Glutamatergic neuron (in vitro differentiated cells): ENCODE data around the gene RANBP17. TPM values are rescaled to one million over a fixed set of nuclear protein-coding genes. Genes with fewer than 3 reads are reported as not detected.

Experiments used
- DNase-seq: peaks from one replicate; pipeline ENCODE4 v3.0.0; 2022
- H3K27ac Mint-ChIP-seq: one replicate; pipeline ENCODE4 v1.8.0; 2020; ENCODE audit warnings: mild to moderate bottlenecking, mixed read lengths, inconsistent platforms; ENCODE audit not compliant: unreplicated experiment
- H3K27me3 Mint-ChIP-seq: one replicate; pipeline ENCODE4 v1.8.0; 2020; ENCODE audit warnings: mild to moderate bottlenecking, moderate library complexity, mixed read lengths, inconsistent platforms; ENCODE audit not compliant: unreplicated experiment
- H3K36me3 Mint-ChIP-seq: one replicate; pipeline ENCODE4 v1.8.0; 2020; ENCODE audit warnings: mild to moderate bottlenecking, mixed read lengths, inconsistent platforms; ENCODE audit not compliant: unreplicated experiment
- H3K4me1 Mint-ChIP-seq: one replicate; pipeline ENCODE4 v1.8.0; 2020; ENCODE audit warnings: mild to moderate bottlenecking, low read depth, mixed read lengths, inconsistent platforms; ENCODE audit not compliant: unreplicated experiment
- H3K4me3 Mint-ChIP-seq: one replicate; pipeline ENCODE4 v1.8.0; 2020; ENCODE audit warnings: mild to moderate bottlenecking, mixed read lengths, inconsistent platforms; ENCODE audit not compliant: unreplicated experiment
- H3K9me3 Mint-ChIP-seq: one replicate; pipeline ENCODE4 v1.8.0; 2020; ENCODE audit warnings: mild to moderate bottlenecking, moderate library complexity, mixed read lengths, inconsistent platforms; ENCODE audit not compliant: unreplicated experiment
- total RNA-seq: library from RNA; stranded (reverse); fragmentation: NEBNext Ultra II Directional; extraction: Animal tissue kit (Norgen Biotek cat#: 25700); gene quantifications from one replicate; pipeline ENCODE4 v1.2.1, GENCODE V29; 2021; ENCODE audit not compliant: unreplicated experiment
- TF ChIP-seq, protein P1 (sequence below): fragments of 200-600 bp; sonication (generic); IDR thresholded peaks from one replicate; pipeline ENCODE4 v1.5.0; 2021; ENCODE audit not compliant: partially characterized antibody, unreplicated experiment

Gene RANBP17
- total RNA-seq, 1 donor from 2014 or later, result 25.7 TPM

DNA sequence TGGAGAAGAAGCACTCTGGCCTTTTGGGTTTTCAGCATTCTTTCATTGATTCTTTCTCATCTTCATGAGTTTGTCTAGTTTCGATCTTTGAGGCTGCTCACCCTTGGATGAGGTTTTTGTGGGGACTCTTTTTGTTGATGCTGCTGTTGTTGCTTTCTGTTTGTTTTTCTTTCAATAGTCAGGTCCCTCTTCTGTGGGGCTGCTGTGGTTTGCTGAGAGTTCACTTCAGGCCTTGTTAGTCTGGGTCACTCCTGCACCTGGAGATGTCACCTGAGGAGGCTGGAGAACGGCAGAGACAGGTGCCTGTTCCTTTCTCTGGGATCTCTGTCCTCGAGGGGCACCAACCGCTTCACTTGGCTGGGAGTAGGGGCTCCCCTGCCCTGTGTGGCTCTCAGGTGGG is 14.0 kb downstream of the RANBP17 start:
- Mint-ChIP-seq H3K9me3 (peaks cover 8% of the 10 kb centered on the region), H3K36me3 (peaks cover 29% of the 10 kb centered on the region), H3K4me3 (no peak overlapping the region), H3K4me1 (no peaks in the 10 kb centered on the region), H3K27me3 (no peaks in the 10 kb centered on the region), H3K27ac (no peak overlapping the region)
- no peak for DNase-seq
- TF ChIP-seq, protein P1, sequence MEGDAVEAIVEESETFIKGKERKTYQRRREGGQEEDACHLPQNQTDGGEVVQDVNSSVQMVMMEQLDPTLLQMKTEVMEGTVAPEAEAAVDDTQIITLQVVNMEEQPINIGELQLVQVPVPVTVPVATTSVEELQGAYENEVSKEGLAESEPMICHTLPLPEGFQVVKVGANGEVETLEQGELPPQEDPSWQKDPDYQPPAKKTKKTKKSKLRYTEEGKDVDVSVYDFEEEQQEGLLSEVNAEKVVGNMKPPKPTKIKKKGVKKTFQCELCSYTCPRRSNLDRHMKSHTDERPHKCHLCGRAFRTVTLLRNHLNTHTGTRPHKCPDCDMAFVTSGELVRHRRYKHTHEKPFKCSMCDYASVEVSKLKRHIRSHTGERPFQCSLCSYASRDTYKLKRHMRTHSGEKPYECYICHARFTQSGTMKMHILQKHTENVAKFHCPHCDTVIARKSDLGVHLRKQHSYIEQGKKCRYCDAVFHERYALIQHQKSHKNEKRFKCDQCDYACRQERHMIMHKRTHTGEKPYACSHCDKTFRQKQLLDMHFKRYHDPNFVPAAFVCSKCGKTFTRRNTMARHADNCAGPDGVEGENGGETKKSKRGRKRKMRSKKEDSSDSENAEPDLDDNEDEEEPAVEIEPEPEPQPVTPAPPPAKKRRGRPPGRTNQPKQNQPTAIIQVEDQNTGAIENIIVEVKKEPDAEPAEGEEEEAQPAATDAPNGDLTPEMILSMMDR, result no peak

DNA sequence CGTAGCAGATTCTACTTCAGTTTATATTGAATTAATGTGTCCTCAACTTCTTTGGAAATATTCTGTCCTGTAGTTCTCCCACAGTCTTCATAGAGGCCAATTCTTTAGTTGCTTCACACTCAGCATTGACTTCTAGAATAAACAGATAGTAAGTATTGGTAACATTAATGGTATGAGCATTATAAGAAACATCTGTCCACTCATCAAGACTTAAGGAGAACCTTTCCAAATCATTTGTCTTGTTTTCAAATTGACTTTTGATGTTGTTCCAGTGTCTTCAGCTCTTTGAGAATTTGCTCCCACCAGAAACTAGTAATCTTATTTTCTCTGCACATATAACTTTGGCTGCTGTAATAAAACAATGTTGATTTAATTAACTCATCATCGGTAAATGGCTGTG is 18.3 kb downstream of the RANBP17 start:
- TF ChIP-seq, protein P1, result no peak
- peaks cover 2% of the 10 kb centered on the region for H3K9me3 Mint-ChIP-seq
- H3K27ac Mint-ChIP-seq, result no peak overlapping the region
- peaks cover 10% of the 10 kb centered on the region for H3K36me3 Mint-ChIP-seq
- no peak overlapping the region for H3K4me3 Mint-ChIP-seq
- no peak for DNase-seq
- no peaks in the 10 kb centered on the region for H3K4me1 Mint-ChIP-seq
- H3K27me3 Mint-ChIP-seq, result no peaks in the 10 kb centered on the region

DNA sequence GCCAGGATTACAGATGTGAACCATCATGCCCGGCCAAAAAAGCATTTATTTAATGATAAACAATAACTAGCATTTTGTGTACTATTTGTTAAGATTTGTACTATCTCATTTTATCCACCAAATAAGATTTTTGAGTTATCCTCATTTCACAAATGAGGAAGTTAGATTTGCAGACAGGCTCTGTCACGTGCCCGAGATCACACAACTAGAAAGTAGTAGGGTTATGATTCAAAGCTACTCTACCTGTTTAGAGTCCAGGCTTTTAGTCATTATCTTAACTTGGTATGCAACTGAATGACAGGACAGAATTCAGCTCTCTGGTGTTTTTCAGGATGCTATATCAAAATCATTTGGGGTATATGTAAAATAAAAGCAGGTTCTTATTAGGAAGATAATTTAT is 20.5 kb downstream of the RANBP17 start:
- DNase-seq, result no peak
- H3K36me3 Mint-ChIP-seq, result no peaks in the 10 kb centered on the region
- no peaks in the 10 kb centered on the region for H3K9me3 Mint-ChIP-seq
- H3K27ac Mint-ChIP-seq, result no peak overlapping the region
- no peaks in the 10 kb centered on the region for H3K27me3 Mint-ChIP-seq
- TF ChIP-seq, protein P1, result no peak
- H3K4me3 Mint-ChIP-seq, result no peak overlapping the region
- no peaks in the 10 kb centered on the region for H3K4me1 Mint-ChIP-seq

DNA sequence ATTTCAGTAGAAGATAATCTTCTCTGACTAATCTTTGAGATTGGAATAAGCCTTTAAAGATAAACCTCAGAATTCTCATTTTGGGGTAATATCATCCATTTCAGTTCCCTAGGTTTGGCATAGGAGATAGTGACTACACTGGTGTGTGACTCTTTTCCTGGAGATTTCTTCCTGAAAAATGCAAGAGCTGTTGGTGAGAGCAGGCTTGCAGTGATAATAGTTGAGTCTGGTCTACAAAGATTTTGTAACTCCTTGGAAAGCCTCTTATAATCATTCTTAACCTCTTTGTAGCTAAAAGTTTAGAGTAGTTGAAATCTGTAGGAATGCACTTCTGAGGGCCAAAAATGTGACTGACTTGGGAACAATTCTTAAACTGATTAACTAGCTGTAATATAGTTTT is 23.4 kb downstream of the RANBP17 start:
- Mint-ChIP-seq H3K27ac (no peak overlapping the region), H3K4me3 (no peak overlapping the region), H3K27me3 (no peaks in the 10 kb centered on the region), H3K36me3 (no peaks in the 10 kb centered on the region), H3K4me1 (no peaks in the 10 kb centered on the region), H3K9me3 (no peaks in the 10 kb centered on the region)
- TF ChIP-seq, protein P1, result no peak
- no peak for DNase-seq

DNA sequence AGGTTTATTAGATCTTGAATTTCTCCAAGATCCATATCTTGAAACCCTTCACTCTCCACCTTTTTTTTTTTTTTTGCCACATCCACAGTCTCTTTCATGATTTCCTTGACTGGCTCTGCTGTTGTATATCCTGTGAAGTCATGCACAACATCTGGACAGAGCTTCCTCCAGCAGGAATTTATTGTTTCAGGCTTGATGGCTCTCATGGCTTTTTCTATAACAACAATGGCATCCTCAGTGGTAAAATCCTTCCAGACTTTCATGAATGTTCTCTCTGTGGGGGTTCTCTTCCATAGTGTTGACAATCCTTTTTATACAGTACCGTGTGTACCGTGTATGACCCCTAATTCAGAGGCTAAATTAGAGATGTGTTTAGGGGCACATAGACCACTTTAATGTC is 24.0 kb downstream of the RANBP17 start:
- Mint-ChIP-seq H3K4me3 (no peak overlapping the region), H3K4me1 (no peaks in the 10 kb centered on the region), H3K27ac (no peak overlapping the region), H3K9me3 (no peaks in the 10 kb centered on the region), H3K36me3 (no peaks in the 10 kb centered on the region), H3K27me3 (no peaks in the 10 kb centered on the region)
- no peak for DNase-seq
- TF ChIP-seq, protein P1, result no peak
